ENCODE data around the gene ZMAT5. TPM values are rescaled to one million over a fixed set of nuclear protein-coding genes. Genes with fewer than 3 reads are reported as not detected.

ZMAT5 gene
- polyA plus RNA-seq, 6 donors from 2014 or later = 37.6 to 57.8 (median 47.0) TPM

DNA sequence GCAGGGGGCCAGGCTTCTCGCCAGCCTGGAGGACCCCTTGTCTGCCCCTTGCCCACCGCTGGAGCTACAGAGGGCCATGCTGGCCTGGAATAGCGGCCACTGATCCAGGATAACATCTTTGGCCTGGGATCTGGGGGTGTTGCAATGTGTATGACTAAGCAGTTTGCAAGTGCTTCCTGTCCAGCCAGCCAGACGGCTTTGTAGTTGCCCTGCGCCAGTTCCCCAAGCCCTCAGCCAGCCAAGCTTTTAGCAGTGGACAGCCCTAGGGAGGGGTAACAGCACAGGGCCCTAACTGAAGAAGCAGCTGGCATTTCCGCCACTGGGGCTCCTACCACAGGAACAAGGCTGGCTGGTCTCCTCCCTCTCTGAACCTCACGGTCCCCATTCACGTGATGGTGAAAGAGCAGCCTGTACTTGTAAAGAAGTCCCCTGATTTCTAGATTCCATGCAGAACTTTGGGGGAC lies 32.4 kb upstream of the ZMAT5 start:
- no peaks in the 10 kb centered on the region for H3K9me3 Mint-ChIP-seq

DNA sequence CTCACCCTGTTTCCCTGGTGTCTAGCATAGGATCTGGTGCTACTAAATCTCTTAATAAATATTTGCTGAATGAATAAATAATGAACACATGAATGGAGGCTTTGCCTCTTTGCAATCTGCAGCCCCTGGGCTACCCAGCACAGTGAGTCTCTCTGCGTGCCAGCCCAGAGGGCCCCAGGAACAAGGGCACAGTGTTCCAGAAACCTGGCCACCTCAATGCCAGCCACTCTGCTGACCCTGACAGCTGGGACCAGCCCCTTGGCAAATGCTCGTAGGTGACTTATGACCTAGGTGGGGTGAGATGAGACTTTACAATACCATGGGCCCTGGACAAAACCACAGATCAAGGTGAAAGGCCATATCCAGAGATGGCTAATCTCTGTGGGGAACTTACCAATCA lies 32.0 kb upstream of the ZMAT5 start:
- Mint-ChIP-seq H3K36me3 (peaks cover 16 to 24% of the 10 kb centered on the region in 2 donors), H3K9me3 (no peaks in the 10 kb centered on the region), H3K4me1 (peaks cover 8 to 13% (median 10%) of the 10 kb centered on the region in 3 donors), H3K27ac (peak overlapping the region in 1 of 6 donors; percentile 75), H3K4me3 (peak overlapping the region in 1 of 8 donors; percentile 47), H3K27me3 (no peaks in the 10 kb centered on the region)
- DNase-seq (no peak), ATAC-seq (ENCODE audit: low read depth in 2 of 2) (no peak)

More for the DNA sequence above, 32.4 kb upstream of the ZMAT5 start:
- no peaks in the 10 kb centered on the region for H3K27me3 Mint-ChIP-seq
- DNase-seq (no peak), ATAC-seq (ENCODE audit: low read depth in 2 of 2) (no peak)
- H3K27ac Mint-ChIP-seq = peak overlapping the region in 1 of 6 donors; percentile 47
- peaks cover 16 to 25% of the 10 kb centered on the region in 2 donors for H3K36me3 Mint-ChIP-seq
- H3K4me3 Mint-ChIP-seq = no peak overlapping the region
- H3K4me1 Mint-ChIP-seq = peaks cover 8 to 13% (median 10%) of the 10 kb centered on the region in 3 donors

DNA sequence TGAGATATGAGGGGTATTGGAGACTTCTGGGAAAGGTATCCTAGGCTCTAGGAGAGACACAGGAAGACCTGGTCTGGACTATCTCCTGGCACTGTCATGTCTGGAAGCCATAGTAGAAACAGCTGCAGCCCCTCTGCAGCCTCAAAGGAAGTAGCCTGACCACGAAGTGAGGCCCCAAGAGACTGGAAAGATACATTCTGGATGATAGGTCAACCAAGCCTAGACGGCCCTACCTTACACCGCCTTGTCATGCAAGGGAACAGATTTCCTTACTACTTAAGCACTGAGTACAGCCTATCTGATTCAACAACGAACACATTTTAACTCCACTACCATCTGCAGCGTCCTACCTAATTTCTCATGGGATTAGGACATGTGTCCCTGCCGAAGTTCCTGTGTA lies 31.5 kb upstream of the ZMAT5 start:
- no peak for DNase-seq
- H3K9me3 Mint-ChIP-seq = no peaks in the 10 kb centered on the region
- H3K4me3 Mint-ChIP-seq = peak overlapping the region in 1 of 8 donors; percentile 58
- no peak overlapping the region for H3K27ac Mint-ChIP-seq
- H3K36me3 Mint-ChIP-seq = peaks cover 12 to 19% of the 10 kb centered on the region in 2 donors
- no peaks in the 10 kb centered on the region for H3K27me3 Mint-ChIP-seq
- peaks cover 8 to 13% (median 10%) of the 10 kb centered on the region in 3 donors for H3K4me1 Mint-ChIP-seq
- no peak for ATAC-seq (ENCODE audit: low read depth in 2 of 2)

DNA sequence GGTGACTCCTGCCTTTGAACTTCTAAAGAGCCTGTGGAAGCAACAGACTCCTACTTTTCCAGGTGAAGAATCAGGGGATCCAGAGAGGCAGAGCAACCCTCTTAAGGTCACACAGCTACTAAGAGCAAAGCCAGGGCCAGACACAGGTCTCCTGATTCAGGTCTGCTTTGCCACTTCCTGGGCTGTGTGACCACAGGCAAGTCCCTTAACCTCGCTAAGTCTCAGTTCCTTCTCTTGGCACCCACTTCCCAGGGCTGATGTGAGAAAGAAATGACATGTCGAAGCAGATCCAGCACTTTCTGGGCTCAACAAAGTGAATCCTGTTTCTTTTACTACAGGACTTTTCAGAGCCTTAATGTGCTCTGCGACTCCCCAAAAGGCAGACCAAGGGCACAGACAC lies 30.5 kb upstream of the ZMAT5 start:
- H3K36me3 Mint-ChIP-seq = peaks cover 12 to 18% of the 10 kb centered on the region in 2 donors
- peak overlapping the region in 1 of 8 donors; percentile 16 for H3K4me3 Mint-ChIP-seq
- H3K4me1 Mint-ChIP-seq = peaks cover 8 to 13% (median 10%) of the 10 kb centered on the region in 3 donors
- H3K27me3 Mint-ChIP-seq = no peaks in the 10 kb centered on the region
- peak overlapping the region in 2 of 6 donors; percentile 47 to 72 for H3K27ac Mint-ChIP-seq
- ATAC-seq (ENCODE audit: low read depth in 2 of 2) = peak; percentile 64 to 80
- no peak for DNase-seq
- no peaks in the 10 kb centered on the region for H3K9me3 Mint-ChIP-seq

DNA sequence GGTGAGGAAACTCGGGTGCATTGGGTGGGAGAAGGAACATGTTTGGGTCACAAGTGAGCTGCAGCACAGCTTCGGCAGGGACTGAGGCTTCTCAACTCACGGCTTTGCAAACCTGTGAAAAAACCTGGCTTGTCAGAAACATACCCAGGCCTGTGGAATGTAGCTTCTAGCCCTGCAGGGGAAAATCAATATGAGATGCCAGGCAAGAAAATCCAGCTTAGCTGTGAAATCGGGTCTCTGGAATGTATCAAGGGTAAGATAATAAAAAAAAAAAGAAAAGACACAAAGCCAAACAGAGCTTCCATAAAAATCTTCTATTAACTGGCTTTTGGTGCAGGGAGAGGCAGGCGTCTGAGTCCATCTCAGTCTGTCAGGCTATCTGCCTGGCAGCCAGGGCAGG lies 28.9 kb upstream of the ZMAT5 start:
- no peaks in the 10 kb centered on the region for H3K9me3 Mint-ChIP-seq
- H3K36me3 Mint-ChIP-seq = peaks cover 8 to 12% of the 10 kb centered on the region in 2 donors
- H3K27me3 Mint-ChIP-seq = no peaks in the 10 kb centered on the region
- peaks cover 8 to 13% (median 10%) of the 10 kb centered on the region in 3 donors for H3K4me1 Mint-ChIP-seq
- ATAC-seq (ENCODE audit: low read depth in 2 of 2) = no peak
- no peak overlapping the region for H3K4me3 Mint-ChIP-seq
- no peak for DNase-seq
- no peak overlapping the region for H3K27ac Mint-ChIP-seq

DNA sequence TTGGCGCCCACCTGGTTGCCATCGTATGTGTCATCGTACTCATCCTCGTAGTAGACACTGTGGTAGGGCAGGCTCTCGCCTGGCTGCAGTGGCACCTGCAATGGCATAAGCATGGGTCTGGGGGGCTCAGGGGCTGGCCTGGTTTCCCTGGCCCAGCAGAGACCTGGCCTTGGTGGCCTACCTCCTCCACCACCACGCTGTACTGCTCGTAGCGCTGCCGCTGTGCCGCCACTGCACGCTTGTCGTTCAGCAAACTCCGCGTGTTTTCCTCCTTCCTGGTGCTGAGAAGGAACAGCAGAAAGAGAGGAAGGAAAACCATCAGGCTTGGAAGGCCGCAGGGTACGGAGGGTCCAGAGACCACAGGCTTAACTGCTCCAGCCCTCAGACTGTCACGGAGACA lies 26.6 kb upstream of the ZMAT5 start:
- peaks cover 9 to 15% of the 10 kb centered on the region in 2 donors for H3K36me3 Mint-ChIP-seq
- H3K27ac Mint-ChIP-seq = no peak overlapping the region
- H3K27me3 Mint-ChIP-seq = no peaks in the 10 kb centered on the region
- DNase-seq (no peak), ATAC-seq (ENCODE audit: low read depth in 2 of 2) (no peak)
- no peak overlapping the region for H3K4me3 Mint-ChIP-seq
- no peaks in the 10 kb centered on the region for H3K9me3 Mint-ChIP-seq
- H3K4me1 Mint-ChIP-seq = peaks cover 3 to 8% (median 5%) of the 10 kb centered on the region in 3 donors

DNA sequence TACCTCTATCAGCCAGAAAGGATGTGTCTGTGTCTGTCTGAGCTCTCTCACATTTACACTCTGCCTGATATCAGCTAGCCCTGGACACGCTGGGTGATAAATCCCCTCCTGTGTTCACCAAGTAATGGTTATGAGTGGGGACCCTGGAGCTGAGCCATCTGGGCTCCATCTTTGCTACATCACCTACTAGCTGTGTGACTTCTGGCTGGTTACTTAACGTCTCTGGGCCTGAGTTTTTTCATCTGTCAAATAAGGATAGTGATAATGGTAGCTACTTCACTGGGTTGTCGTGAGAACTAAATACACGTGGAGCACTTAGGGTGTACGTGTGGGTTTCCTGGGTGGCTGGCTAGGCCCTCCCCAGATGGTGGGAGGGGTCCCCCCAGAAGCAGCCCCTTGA lies 23.3 kb upstream of the ZMAT5 start:
- no peak overlapping the region for H3K27ac Mint-ChIP-seq
- H3K4me3 Mint-ChIP-seq = no peak overlapping the region
- ATAC-seq (ENCODE audit: low read depth in 2 of 2) (no peak), DNase-seq (no peak)
- no peaks in the 10 kb centered on the region for H3K27me3 Mint-ChIP-seq
- H3K36me3 Mint-ChIP-seq = peaks cover 15 to 17% of the 10 kb centered on the region in 2 donors
- no peaks in the 10 kb centered on the region for H3K4me1 Mint-ChIP-seq
- no peaks in the 10 kb centered on the region for H3K9me3 Mint-ChIP-seq

DNA sequence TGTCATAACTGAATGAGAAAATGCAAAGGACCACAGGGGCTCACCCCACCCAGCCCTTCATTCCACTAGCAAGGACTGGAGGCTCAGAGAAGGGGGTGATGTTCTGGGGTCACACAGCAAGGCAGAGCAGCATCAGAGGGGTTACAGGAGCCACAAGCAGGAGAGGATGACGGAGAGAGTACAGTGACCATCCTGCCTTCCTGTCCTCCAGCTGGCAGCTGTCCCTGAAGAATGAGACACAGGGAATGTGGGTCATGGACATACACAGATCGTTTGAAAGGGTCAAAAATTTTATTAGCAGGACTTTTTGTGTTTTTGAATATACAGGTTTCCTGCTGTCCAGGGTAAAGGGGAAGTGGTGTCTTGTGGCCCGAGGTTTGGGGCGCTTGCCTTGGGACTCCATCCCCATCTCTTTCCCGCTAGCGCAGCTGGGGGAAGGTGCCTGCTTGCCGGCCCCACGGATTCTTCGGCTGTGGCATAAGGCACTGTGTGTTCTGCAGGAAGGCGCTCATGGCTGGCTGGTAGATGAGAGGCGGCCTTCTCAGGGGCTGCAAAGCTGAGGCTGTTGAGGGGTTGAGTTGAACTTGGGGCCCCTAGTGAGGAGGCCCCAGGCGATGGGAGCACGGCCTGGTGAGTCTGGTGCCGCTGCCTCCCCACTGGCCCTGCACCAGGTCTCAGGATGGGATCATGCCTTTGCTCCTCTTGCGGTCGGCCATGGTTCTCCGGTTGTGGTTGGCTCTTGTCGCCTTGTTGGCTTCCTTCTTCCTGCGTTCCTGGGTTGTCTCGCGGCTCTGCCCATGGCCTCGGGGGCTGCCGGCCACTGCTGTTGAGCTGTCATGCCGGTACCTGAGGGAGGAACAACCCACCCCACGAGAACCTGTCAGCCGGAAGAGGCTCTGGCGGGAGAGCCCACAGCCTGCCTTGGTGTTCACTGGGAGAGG lies 21.8 kb upstream of the ZMAT5 start:
- peaks cover 15 to 17% of the 10 kb centered on the region in 2 donors for H3K36me3 Mint-ChIP-seq
- peaks cover 5 to 6% (median 5%) of the 10 kb centered on the region in 3 donors for H3K4me1 Mint-ChIP-seq
- no peaks in the 10 kb centered on the region for H3K27me3 Mint-ChIP-seq
- peak overlapping the region in 1 of 6 donors; percentile 25 for H3K27ac Mint-ChIP-seq
- ATAC-seq (ENCODE audit: low read depth in 2 of 2) = no peak
- no peaks in the 10 kb centered on the region for H3K9me3 Mint-ChIP-seq
- DNase-seq = no peak
- H3K4me3 Mint-ChIP-seq = peak overlapping the region in 1 of 8 donors; percentile 15

DNA sequence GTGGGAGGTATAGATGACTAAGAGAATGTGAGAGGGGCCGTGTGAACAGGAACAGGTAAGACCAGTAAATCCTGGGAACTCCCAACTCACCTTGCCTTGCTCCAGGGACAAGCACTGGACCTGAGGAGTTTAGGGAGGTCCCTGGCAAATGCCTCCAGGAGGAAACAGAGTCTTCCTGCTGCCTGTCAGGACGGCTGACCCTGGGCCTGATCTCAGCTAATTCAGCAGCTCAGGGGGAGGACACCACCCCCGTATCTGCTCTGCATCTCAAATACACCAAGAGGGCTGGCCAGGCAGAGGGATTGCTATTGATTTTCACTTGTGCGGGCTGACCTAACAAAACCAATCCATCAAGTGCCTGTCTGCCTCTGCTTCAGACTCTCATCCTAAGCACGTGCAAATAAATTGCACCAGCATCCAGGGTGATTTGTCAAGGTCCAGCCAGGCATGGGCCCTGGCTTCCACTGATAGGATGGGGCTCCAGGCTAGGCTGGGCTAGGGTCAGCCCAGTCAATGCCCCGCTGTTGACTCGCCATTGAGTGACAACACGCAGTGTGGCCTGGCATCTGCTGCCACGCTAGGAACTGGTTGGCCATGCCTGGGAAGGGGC lies 20.7 kb upstream of the ZMAT5 start:
- no peak for DNase-seq
- Mint-ChIP-seq H3K27me3 (no peaks in the 10 kb centered on the region), H3K27ac (peak overlapping the region in 1 of 6 donors; percentile 91), H3K4me1 (peaks cover 5 to 6% (median 5%) of the 10 kb centered on the region in 3 donors), H3K36me3 (peaks cover 15 to 17% of the 10 kb centered on the region in 2 donors), H3K4me3 (no peak overlapping the region), H3K9me3 (no peaks in the 10 kb centered on the region)
- no peak for ATAC-seq (ENCODE audit: low read depth in 2 of 2)

DNA sequence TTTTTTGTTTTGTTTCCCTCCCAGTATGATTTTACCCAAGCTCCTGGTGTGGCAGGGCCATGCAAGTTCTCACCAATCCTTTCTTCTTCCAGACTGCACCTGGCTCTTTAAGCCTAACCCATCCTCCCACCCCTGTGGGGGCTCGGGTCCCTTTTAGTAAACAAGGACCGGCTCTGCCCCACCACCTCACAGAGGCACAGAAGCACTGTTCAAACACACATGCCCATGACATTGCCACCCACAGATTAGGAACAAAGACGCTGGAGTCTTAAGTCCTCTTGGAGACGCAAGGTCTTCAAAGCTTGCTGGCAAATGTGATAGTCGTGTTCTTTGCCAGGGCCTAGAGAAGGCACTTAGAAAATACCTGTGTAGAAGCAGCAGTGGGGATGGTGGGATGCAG lies 19.2 kb upstream of the ZMAT5 start:
- Mint-ChIP-seq H3K27ac (peak overlapping the region in 1 of 6 donors; percentile 9), H3K4me1 (peaks cover 5 to 6% (median 5%) of the 10 kb centered on the region in 3 donors), H3K9me3 (peaks cover 0 to 1% (median 0%) of the 10 kb centered on the region in 7 donors), H3K4me3 (no peak overlapping the region), H3K36me3 (peaks cover 15 to 17% of the 10 kb centered on the region in 2 donors), H3K27me3 (peaks cover 0 to 3% (median 0%) of the 10 kb centered on the region in 3 donors)
- ATAC-seq (ENCODE audit: low read depth in 2 of 2) = no peak
- DNase-seq = no peak

DNA sequence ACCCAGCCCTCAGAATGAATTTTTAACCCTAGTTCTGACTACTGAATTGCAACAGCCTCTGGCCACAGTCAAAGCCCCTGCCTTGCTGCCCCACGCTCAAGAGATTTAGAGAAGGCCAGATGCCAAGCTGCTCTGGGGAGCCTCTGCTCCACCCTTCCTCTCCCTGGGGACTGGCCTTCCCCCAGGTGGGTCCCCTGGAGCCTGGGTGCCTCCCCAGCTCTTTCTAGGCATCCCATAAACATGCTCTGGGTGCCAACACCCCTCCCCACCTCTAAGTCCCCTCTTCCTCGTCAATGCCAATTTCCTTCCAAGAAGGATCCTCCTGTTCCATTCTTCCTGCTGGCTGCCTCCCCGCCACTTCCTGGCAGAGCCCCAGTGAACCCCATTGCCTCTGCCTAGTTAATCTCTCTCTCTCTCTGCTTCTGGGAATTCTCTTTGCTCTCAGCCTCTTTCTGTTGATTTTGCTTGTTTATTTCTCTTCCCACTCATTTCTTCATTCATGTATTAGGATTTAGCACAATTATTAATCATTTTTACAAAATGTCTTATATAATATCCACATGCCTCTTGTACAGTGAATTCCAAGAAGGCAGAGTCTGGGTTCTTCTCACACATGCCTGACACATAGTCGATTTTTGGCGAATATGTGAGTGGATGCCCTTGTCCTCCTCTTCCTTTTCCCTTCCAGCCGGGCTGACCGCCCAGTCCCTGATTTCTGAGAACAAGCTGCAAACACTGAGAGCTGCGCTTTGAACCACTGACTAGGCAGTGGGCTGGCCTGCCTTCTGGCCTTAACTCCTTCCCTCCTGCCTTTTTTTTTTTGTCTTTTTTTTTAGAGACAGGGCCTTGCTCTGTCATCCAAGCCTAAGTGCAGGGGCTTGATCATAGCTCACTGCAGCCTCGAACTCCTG lies 17.9 kb upstream of the ZMAT5 start:
- ATAC-seq (ENCODE audit: low read depth in 2 of 2) (no peak), DNase-seq (no peak)
- no peak overlapping the region for H3K4me3 Mint-ChIP-seq
- peaks cover 11 to 15% of the 10 kb centered on the region in 2 donors for H3K36me3 Mint-ChIP-seq
- peaks cover 0 to 5% (median 0%) of the 10 kb centered on the region in 3 donors for H3K27me3 Mint-ChIP-seq
- H3K27ac Mint-ChIP-seq = peak overlapping the region in 2 of 6 donors; percentile 9 to 23
- H3K9me3 Mint-ChIP-seq = peaks cover 0 to 2% (median 0%) of the 10 kb centered on the region in 7 donors
- H3K4me1 Mint-ChIP-seq = peaks cover 5 to 6% (median 5%) of the 10 kb centered on the region in 3 donors

DNA sequence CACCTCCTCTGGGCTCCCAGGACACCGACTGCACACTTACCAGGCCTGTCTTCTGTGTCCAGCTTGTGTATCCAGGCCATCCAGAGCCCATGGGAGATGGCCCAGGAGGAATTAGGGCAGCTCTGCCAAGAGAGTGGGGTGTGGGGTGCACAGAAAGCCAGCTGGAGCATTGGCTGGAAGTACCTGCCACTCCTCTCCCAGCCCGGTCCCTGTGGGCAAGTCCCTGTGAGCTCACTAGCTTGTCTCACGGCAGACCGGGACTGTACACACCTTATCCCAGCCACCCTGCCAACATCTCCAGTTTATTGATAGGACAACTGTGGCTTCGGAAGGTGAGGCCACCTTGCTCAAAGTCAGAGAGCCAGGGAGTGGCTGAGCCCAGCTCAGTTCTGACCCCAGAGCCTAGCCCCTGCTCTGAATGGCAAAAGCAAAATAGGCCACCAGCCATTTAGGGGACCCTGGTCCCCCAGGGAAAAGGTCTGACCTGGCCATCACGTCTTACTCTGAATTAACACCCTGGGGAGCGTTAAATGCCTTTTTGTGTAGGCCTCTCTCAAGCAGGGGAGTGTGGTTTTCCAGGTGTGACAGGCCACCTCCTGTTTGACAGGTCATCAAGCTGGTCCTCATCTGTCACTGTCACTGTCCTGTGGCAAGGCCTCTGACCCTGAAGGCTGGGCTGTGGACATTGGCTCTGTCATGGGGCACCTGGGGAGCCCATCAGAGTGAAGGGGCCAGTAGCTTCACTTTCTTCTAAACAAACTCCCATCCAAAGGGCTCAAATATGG lies 15.4 kb upstream of the ZMAT5 start:
- Mint-ChIP-seq H3K4me1 (peaks cover 5 to 6% (median 5%) of the 10 kb centered on the region in 3 donors), H3K4me3 (peak overlapping the region in 1 of 8 donors; percentile 29), H3K9me3 (peaks cover 0 to 2% (median 0%) of the 10 kb centered on the region in 7 donors), H3K27me3 (peaks cover 0 to 5% (median 0%) of the 10 kb centered on the region in 3 donors), H3K27ac (no peak overlapping the region), H3K36me3 (no peaks in the 10 kb centered on the region)
- DNase-seq = no peak
- no peak for ATAC-seq (ENCODE audit: low read depth in 2 of 2)

Measured in naive B cell (primary cell).